ENCODE measurements around the gene CNTNAP5.

- TF ChIP-seq CTCF (IDR thresholded peaks at IDR 0.05; ENCODE audit: poor library complexity): no peak
- no peak for TF ChIP-seq EZH2 (IDR thresholded peaks at IDR 0.05; ENCODE audit: borderline replicate concordance)
These were observed 577.7 kb downstream of the CNTNAP5 start for GRCh38 chr2:124602759-124603158.
